Peyer's patch (tissue), 4 donors: ENCODE measurements around the gene FNBP1.

Experiments used
- POLR2A ChIP-seq, 2 donors: fragments of 450-650 bp; IDR thresholded peaks; one replicate each; pipeline ENCODE4 v1.5.1; 2017; ENCODE audit warnings: antibody characterized with exemption in 2 of 2, mild to moderate bottlenecking in 2 of 2, moderate library complexity in 2 of 2
- TF ChIP-seq, protein P1 (sequence below), 6 experiments: fragments of 450-650 bp in 4 of 6; fragments of 200-600 bp in 2 of 6; sonication (generic) in 1 of 6; IDR thresholded peaks; one replicate each; pipeline ENCODE4 v1.5.1; 2017 to 2019; ENCODE audit warnings: antibody characterized with exemption in 6 of 6, mild to moderate bottlenecking in 3 of 6, moderate library complexity in 1 of 6

- TF ChIP-seq POLR2A (IDR thresholded peaks at IDR 0.05): no peak
- TF ChIP-seq, protein P1, sequence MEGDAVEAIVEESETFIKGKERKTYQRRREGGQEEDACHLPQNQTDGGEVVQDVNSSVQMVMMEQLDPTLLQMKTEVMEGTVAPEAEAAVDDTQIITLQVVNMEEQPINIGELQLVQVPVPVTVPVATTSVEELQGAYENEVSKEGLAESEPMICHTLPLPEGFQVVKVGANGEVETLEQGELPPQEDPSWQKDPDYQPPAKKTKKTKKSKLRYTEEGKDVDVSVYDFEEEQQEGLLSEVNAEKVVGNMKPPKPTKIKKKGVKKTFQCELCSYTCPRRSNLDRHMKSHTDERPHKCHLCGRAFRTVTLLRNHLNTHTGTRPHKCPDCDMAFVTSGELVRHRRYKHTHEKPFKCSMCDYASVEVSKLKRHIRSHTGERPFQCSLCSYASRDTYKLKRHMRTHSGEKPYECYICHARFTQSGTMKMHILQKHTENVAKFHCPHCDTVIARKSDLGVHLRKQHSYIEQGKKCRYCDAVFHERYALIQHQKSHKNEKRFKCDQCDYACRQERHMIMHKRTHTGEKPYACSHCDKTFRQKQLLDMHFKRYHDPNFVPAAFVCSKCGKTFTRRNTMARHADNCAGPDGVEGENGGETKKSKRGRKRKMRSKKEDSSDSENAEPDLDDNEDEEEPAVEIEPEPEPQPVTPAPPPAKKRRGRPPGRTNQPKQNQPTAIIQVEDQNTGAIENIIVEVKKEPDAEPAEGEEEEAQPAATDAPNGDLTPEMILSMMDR (IDR thresholded peaks at IDR 0.05): no peak
Measured at GRCh38 chr9:129845373-129845772, 197.6 kb downstream of the FNBP1 start.
